ENCODE data around the gene DSCAML1.

DNA sequence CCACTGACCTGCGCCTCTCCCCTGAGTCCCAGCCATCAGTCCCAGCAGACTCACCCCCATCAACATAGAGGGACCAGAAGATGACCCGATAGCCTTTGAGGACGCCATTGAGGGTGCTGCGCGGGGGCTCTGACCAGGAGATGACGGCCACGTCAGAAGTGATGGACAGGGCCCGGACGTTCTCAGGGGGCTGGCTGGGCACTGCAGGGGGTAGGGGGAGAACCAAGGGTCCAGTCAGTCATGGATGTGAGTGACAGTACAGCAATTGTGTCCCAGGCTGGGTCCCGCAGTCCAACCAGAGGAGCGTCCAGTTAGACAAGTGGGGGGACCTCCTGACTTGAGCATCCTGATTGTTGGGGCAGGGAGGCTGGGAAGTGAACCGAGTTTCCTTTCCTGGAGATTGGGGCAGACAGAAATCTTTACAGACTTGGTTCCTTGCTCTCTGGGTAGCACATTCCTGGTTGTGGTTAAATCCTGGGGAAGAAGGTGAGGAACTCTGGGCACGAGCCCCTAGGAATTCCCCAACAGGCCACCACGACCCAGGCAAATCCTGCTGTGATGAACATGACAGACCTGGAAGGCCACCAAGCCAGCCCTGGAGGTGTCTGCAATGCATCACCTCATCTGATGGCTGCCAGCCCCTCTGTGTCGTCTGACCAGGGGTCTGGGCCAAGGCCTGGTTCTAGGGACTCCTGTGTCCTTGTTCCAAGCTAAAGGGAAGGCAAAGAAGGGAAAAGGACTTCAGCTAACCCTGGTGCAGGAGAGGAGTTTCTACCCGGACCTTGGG, 335.4 kb downstream of the DSCAML1 start:
- TF ChIP-seq, protein P1, sequence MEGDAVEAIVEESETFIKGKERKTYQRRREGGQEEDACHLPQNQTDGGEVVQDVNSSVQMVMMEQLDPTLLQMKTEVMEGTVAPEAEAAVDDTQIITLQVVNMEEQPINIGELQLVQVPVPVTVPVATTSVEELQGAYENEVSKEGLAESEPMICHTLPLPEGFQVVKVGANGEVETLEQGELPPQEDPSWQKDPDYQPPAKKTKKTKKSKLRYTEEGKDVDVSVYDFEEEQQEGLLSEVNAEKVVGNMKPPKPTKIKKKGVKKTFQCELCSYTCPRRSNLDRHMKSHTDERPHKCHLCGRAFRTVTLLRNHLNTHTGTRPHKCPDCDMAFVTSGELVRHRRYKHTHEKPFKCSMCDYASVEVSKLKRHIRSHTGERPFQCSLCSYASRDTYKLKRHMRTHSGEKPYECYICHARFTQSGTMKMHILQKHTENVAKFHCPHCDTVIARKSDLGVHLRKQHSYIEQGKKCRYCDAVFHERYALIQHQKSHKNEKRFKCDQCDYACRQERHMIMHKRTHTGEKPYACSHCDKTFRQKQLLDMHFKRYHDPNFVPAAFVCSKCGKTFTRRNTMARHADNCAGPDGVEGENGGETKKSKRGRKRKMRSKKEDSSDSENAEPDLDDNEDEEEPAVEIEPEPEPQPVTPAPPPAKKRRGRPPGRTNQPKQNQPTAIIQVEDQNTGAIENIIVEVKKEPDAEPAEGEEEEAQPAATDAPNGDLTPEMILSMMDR (conservative IDR thresholded peaks at IDR 0.05; ENCODE audit: low read length): no peak
- no peak for TF ChIP-seq EZH2phosphoT487 (IDR thresholded peaks at IDR 0.05; ENCODE audit: borderline replicate concordance, low read depth, low read length)

Data from OCI-LY7 (cell line).